Upper lobe of left lung (tissue), 6 donors: ENCODE results near the gene OCIAD1. TPM values are rescaled to one million over a fixed set of nuclear protein-coding genes. Genes with fewer than 3 reads are reported as not detected.

Experiments used
- ATAC-seq, 2 donors: fragments of 200-7000 bp; cut with Tn5 transposase; one replicate each; pipeline ENCODE4 v1.9.1; 2022; ENCODE audit warnings: mild to moderate bottlenecking in 2 of 2, moderate library complexity in 2 of 2; ENCODE audit not compliant: low FRiP score in 2 of 2
- DNase-seq, 2 donors: peaks; one replicate each; pipeline ENCODE4 v3.0.0-alpha.2; 2019 to 2020
- H3K27ac ChIP-seq, 4 donors: fragments of 200-600 bp; sonication (generic); one replicate each; pipeline ENCODE4 v1.5.1; 2016 to 2019
- H3K27me3 ChIP-seq, 4 donors: fragments of 200-600 bp; sonication (generic); one replicate each; pipeline ENCODE4 v1.5.1; 2017 to 2019
- H3K36me3 ChIP-seq, 4 donors: fragments of 200-600 bp; sonication (generic); one replicate each; pipeline ENCODE4 v1.5.1; 2016 to 2019
- H3K4me1 ChIP-seq, 4 donors: fragments of 200-600 bp; sonication (generic); one replicate each; pipeline ENCODE4 v1.5.1; 2018 to 2019
- H3K4me3 ChIP-seq, 4 donors: fragments of 200-600 bp; sonication (generic); one replicate each; pipeline ENCODE4 v1.5.1; 2017 to 2019; ENCODE audit warnings: mild to moderate bottlenecking in 2 of 4, moderate library complexity in 1 of 4
- H3K9me3 ChIP-seq, 4 donors: fragments of 200-600 bp; sonication (generic); one replicate each; pipeline ENCODE4 v1.5.1; 2018 to 2019
- EP300 ChIP-seq, 4 donors: sonication (generic); formaldehyde crosslinking; IDR thresholded peaks; one replicate each; pipeline ENCODE4 v1.5.1; 2017; ENCODE audit warnings: antibody characterized with exemption in 4 of 4, control low read depth in 2 of 4
- POLR2A ChIP-seq, 4 donors: fragments of 450-650 bp; IDR thresholded peaks; one replicate each; pipeline ENCODE4 v1.5.1; 2016 to 2017; ENCODE audit warnings: antibody characterized with exemption in 4 of 4, mild to moderate bottlenecking in 2 of 4
- POLR2AphosphoS5 ChIP-seq, 2 donors: sonication (generic); formaldehyde crosslinking; IDR thresholded peaks; one replicate each; pipeline ENCODE4 v1.5.1; 2017; ENCODE audit warnings: antibody characterized with exemption in 2 of 2
- WGBS, 2 donors: methylation state at CpG; one replicate each; pipeline ENCODE4 v1.1.5; 2017 to 2018; 5-methylcytosine and 5-hydroxymethylcytosine counted together
- total RNA-seq, 6 donors: library from RNA; depleted of rRNA in 4 of 6; stranded (reverse); fragments of >200 nt in 4 of 6; gene quantifications; one replicate each; pipeline versions ENCODE4 v1.1.0 to v1.2.1, GENCODE V29; 2016 to 2021
- TF ChIP-seq, protein P1 (sequence below), 6 experiments: fragments of 450-650 bp in 4 of 6; fragments of 200-600 bp in 2 of 6; sonication (generic) in 2 of 6; IDR thresholded peaks; one replicate each; pipeline ENCODE4 v1.5.1; 2016 to 2019; ENCODE audit warnings: antibody characterized with exemption in 6 of 6
- donor health status: DM: no; HTN: no; CAD: no; lungs with moderate emphysema.
- donor health status: DM: no; HTN: yes; CAD: no; lungs with severe emphysema.

Gene OCIAD1
- total RNA-seq, 6 donors from 2014 or later, result 31.5 to 104 (median 82.9) TPM

DNA sequence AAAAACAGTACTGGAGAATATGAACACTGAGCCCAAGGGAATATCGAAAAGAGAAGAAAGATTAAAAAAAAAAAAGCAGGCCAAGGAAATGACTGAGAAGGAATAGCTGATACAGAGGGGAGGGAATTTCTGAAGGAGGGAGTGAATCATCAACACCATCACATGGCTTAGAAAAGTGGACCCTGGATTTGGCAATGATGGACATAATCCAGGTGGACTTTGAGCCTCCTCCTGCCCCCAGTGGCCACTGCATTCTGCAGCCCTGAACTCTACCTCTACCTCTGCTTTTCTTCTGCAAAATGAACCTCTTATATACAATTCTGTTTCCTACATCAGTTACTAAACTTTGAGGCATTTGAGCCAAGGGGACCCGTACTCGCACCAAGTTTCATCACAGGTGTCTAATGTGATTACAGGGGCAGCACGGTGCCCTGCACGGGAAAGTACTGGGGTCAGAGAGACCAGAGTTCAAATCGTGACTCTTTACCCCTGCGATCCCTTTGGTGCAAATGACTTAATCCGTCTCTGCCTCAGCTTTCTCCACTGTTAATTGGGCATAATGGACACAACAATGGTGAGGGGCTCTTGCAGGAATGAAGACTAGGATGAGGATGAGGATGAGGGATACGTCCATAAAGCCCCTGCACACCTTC is 74.6 kb downstream of the OCIAD1 start:
- Histone ChIP-seq H3K27me3 (no peaks in the 10 kb centered on the region), H3K9me3 (no peaks in the 10 kb centered on the region), H3K4me1 (peaks cover 6 to 17% (median 13%) of the 10 kb centered on the region in 4 donors), H3K36me3 (peaks cover 0 to 17% (median 0%) of the 10 kb centered on the region in 4 donors), H3K4me3 (peak overlapping the region in 3 of 4 donors; percentile 71 to 76 (median 73)), H3K27ac (no peak overlapping the region)
- WGBS, 2 donors, result 72 to 84% methylated on average over 9 of the region's 9 CpGs
- TF ChIP-seq POLR2AphosphoS5 (IDR thresholded peaks at IDR 0.05), result no peak
- TF ChIP-seq, protein P1, sequence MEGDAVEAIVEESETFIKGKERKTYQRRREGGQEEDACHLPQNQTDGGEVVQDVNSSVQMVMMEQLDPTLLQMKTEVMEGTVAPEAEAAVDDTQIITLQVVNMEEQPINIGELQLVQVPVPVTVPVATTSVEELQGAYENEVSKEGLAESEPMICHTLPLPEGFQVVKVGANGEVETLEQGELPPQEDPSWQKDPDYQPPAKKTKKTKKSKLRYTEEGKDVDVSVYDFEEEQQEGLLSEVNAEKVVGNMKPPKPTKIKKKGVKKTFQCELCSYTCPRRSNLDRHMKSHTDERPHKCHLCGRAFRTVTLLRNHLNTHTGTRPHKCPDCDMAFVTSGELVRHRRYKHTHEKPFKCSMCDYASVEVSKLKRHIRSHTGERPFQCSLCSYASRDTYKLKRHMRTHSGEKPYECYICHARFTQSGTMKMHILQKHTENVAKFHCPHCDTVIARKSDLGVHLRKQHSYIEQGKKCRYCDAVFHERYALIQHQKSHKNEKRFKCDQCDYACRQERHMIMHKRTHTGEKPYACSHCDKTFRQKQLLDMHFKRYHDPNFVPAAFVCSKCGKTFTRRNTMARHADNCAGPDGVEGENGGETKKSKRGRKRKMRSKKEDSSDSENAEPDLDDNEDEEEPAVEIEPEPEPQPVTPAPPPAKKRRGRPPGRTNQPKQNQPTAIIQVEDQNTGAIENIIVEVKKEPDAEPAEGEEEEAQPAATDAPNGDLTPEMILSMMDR (IDR thresholded peaks at IDR 0.05), result peak in 1 of 6 experiments; percentile 23
- DNase-seq (peak in 1 of 2 donors; percentile 34), ATAC-seq (no peak)

DNA sequence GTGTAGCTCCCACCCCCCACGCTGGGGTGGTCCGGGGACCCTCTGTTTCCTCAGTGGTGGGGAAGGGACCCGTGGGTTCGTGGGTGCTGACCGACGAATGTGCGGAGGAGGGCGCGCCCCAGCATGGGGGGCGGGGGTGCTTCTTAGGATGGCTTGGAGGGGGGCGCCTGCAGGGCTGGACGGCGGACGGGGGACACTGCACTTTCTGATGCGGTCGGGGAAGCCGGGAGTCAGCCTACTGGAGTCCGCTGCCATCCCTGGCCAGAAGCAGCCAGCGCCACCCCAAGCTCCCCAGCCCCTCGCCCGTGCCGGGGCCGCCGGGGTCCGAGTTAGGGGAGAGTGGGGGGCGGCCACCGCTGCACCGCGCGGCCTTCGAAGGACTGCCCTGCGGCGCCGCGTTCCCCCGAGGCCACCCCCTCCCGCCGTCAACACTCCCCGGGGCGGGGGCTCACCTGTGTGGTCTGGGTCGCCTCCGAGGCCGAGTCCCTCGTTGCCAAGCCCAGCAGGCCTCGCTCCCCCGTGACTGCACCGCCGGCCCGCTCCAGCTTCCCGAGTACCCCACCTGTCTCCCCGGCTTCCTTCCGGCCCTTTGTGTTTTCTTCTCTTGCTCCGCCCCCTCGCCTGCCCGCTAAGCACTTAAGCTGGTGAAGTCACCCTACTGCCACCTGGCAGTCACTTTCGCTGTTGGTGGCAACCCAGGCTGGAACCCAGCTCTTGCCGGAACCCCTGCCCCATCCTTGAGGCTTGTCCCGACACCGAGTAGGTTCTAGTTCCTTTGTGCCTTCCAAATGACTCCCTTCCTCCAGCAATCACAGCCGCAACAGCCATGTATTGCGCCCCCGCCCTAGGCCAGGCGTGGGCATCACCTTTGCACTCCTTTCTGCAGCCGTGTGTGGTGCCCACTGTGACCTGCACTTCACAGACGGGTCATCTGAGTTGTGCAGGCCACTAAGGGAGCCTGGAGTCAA is 75.6 kb downstream of the OCIAD1 start, which contains the start of gene OCIAD2:
OCIAD2 (minus strand) TSS at position 569 of the 968 bp plus-strand sequence. CDS start 2,225 bp downstream, outside the sequence.
- H3K27me3 ChIP-seq, result no peaks in the 10 kb centered on the region
- DNase-seq (peak; percentile 87 to 90), ATAC-seq (peak; percentile 73 to 84)
- H3K36me3 ChIP-seq, result peaks cover 0 to 9% (median 0%) of the 10 kb centered on the region in 4 donors
- peaks cover 6 to 17% (median 13%) of the 10 kb centered on the region in 4 donors for H3K4me1 ChIP-seq
- H3K27ac ChIP-seq, result peak within 1 kb of the TSS; percentile 33 to 80 (median 54)
- no peaks in the 10 kb centered on the region for H3K9me3 ChIP-seq
- H3K4me3 ChIP-seq, result peak within 1 kb of the TSS; percentile 66 to 76 (median 72)
- WGBS, 2 donors, result 12 to 15% methylated on average over 31 to 38 of the region's 65 CpGs
- no peak for TF ChIP-seq EP300 (IDR thresholded peaks at IDR 0.05)
- TF ChIP-seq POLR2A (IDR thresholded peaks at IDR 0.05), result peak in 2 of 4 donors; percentile 25 to 72
- peak; percentile 33 to 57 for TF ChIP-seq POLR2AphosphoS5 (IDR thresholded peaks at IDR 0.05)
- TF ChIP-seq, protein P1 (IDR thresholded peaks at IDR 0.05), result peak in 5 of 6 experiments; percentile 3 to 36 (median 30)

DNA sequence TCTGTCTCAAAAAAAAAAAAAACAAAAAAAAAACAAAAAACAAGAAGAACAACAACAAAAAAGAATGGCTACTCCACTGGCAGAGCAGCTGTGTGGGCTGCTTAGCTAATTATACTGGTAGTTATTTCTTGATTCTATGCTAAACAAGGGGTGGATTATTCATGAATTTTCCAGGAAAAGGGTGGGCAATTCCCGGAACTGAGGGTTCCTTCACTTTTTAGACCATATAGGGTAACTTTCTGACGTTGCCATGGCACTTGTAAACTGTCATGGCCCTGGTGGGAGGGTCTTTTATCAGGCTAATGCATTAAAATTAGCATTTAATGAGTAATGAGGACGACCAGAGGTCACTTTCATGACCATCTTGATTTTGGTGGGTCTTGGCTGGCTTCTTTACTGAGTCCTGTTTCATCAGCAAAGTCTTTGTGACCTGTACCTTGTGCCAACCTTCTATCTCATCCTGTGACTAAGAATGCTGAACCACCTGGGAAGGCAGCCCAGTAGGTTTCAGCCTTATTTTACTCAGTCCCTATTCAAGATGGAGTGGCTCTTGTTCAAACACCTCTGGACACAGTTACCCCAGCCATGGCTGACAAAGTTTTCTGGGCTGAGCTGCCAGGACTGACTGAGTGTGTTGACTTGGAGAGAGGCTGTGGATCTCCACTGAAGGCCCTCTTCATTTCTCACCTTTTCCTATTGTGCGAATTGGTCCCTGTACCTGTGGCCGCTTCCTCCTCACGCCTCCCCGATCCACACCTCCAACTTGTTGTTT is 77.0 kb downstream of the OCIAD1 start:
- 94 to 95% methylated on average over 7 of the region's 7 CpGs for WGBS, 2 donors
- no peaks in the 10 kb centered on the region for H3K36me3 ChIP-seq
- no peaks in the 10 kb centered on the region for H3K27me3 ChIP-seq
- H3K4me3 ChIP-seq, result no peak overlapping the region
- TF ChIP-seq POLR2A (IDR thresholded peaks at IDR 0.05), result no peak
- no peak for TF ChIP-seq POLR2AphosphoS5 (IDR thresholded peaks at IDR 0.05)
- TF ChIP-seq EP300 (IDR thresholded peaks at IDR 0.05), result no peak
- TF ChIP-seq, protein P1 (IDR thresholded peaks at IDR 0.05), result no peak
- DNase-seq, result no peak
- no peak for ATAC-seq
- no peaks in the 10 kb centered on the region for H3K9me3 ChIP-seq
- H3K4me1 ChIP-seq, result peaks cover 6 to 17% (median 13%) of the 10 kb centered on the region in 4 donors
- H3K27ac ChIP-seq, result no peak overlapping the region

DNA sequence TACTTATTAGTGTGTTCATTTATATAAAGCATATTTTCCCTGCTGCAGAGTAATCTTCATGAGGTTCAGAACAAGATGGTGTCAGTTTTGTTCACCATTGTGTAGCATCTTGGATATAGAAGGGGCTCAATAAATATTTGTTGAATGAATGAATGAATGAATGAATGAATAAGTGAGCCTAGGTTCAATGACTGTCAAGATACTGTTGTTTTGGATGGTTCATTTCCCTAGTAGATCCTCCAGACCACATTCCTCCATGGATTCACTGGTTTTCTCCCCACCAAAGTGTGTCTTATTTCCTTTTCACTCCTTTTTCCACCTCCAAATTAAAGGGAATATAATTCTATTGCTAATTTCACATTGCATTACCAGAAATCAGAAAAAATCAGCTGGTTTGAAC is 77.8 kb downstream of the OCIAD1 start:
- Histone ChIP-seq H3K27me3 (no peaks in the 10 kb centered on the region), H3K27ac (no peak overlapping the region), H3K9me3 (no peaks in the 10 kb centered on the region), H3K4me3 (no peak overlapping the region), H3K36me3 (no peaks in the 10 kb centered on the region), H3K4me1 (peaks cover 6 to 17% (median 13%) of the 10 kb centered on the region in 4 donors)
- DNase-seq (no peak), ATAC-seq (no peak)
- TF ChIP-seq EP300 (IDR thresholded peaks at IDR 0.05) (no peak), POLR2AphosphoS5 (IDR thresholded peaks at IDR 0.05) (no peak), POLR2A (IDR thresholded peaks at IDR 0.05) (no peak)
- TF ChIP-seq, protein P1 (IDR thresholded peaks at IDR 0.05), result no peak
